Measurements from ENCODE around the gene COMMD8. TPM values are rescaled to one million over a fixed set of nuclear protein-coding genes. Genes with fewer than 3 reads are reported as not detected.

COMMD8 gene
- total RNA-seq, 1 donor from 2014 or later: 14.3 TPM

Other genes with a start within 250 kb of the COMMD8 start
- 18.5 and 21.8 TPM in 2 replicates for gene ATP10D, start 21.6 kb upstream of the COMMD8 start, total RNA-seq